HepG2 (cell line): ENCODE results near the gene CSHL1. TPM values are rescaled to one million over a fixed set of nuclear protein-coding genes. Genes with fewer than 3 reads are reported as not detected.

Experiments
- ATAC-seq: fragments of 200-7000 bp; cut with Tn5 transposase; 3 replicates; pipeline ENCODE4 v1.9.1; 2020; ENCODE audit warnings: mild to moderate bottlenecking, moderate library complexity
- BruUV-seq: library from RNA; stranded (reverse); fragments of 400-500 nt; replicated peaks from 2 replicates; lab custom pipeline; 2021; lab: Mats Ljungman, UMichigan
- CTCF ChIA-PET: fragments of 300-600 bp; formaldehyde crosslinking; extraction: SDS; loops from one replicate; lab custom pipeline; 2021; ENCODE audit warnings: low total read pairs, inconsistent platforms, low intra/inter-chr PET ratio; lab: Yijun Ruan, JAX
- POLR2A ChIA-PET: fragments of 350-600 bp; sonication (Branson Sonifier 250); formaldehyde crosslinking; loops from one replicate; lab custom pipeline; 2020; ENCODE audit warnings: antibody characterized with exemption, inconsistent platforms; lab: Yijun Ruan, JAX
- DNase-seq: peaks from one replicate; pipeline ENCODE4 v3.0.0-alpha.2; 2015; ENCODE audit warnings: low spot score
- FAIRE-seq: peaks from 3 replicates; lab custom pipeline; 2011; peaks lifted over from hg19 to GRCh38; lab: Jason Lieb, UNC
- H2AFZ ChIP-seq: one replicate; pipeline ENCODE4 v1.6.1; 2011; ENCODE audit warnings: low read length, inconsistent platforms
- H3K27ac ChIP-seq: fragments of 300-600 bp; 3 replicates; pipeline ENCODE4 v1.8.0; 2011; ENCODE audit warnings: mixed run types, mild to moderate bottlenecking, mixed read lengths, low read length, inconsistent platforms; ENCODE audit not compliant: insufficient read depth; ENCODE audit errors: extremely low read length
- H3K27me3 ChIP-seq, 2 experiments: fragments of 200-600 bp in 1 of 2; 2 replicates in 1 of 2; 3 replicates in 1 of 2; pipeline versions ENCODE4 v1.6.0 to v1.8.0; 2011; ENCODE audit warnings: low read length in 2 of 2, mild to moderate bottlenecking in 2 of 2, moderate library complexity in 2 of 2, inconsistent platforms in 1 of 2; ENCODE audit not compliant: insufficient read depth in 2 of 2, control insufficient read depth in 1 of 2
- H3K36me3 ChIP-seq, 2 experiments: fragments of 200-600 bp in 1 of 2; replicated peaks in 1 of 2; 2 replicates in 1 of 2; 3 replicates in 1 of 2; pipeline versions ENCODE4 v1.5.1 to v1.8.0; 2011; ENCODE audit warnings: low read length in 2 of 2, inconsistent platforms in 1 of 2; ENCODE audit not compliant: insufficient read depth in 2 of 2, control insufficient read depth in 1 of 2
- H3K4me1 ChIP-seq: 2 replicates; pipeline ENCODE4 v1.5.1; 2012; ENCODE audit warnings: low read length, inconsistent platforms; ENCODE audit not compliant: insufficient read depth
- H3K4me2 ChIP-seq: 2 replicates; pipeline ENCODE4 v1.6.0; 2011; ENCODE audit warnings: low read depth, low read length, inconsistent platforms
- H3K4me3 ChIP-seq, 3 experiments: fragments of 200-600 bp in 1 of 3; sonication (generic), shearing (Covaris generic) in 1 of 3; replicated peaks in 1 of 3; 2 replicates each; pipeline ENCODE4 v1.5.1; 2011 to 2016; ENCODE audit warnings: low read length in 3 of 3, inconsistent platforms in 2 of 3, low read depth in 2 of 3, mild to moderate bottlenecking in 2 of 3, control low read depth in 1 of 3, mixed read lengths in 1 of 3; ENCODE audit not compliant: insufficient read depth in 1 of 3
- H3K79me2 ChIP-seq: one replicate; pipeline ENCODE4 v1.6.1; 2011; ENCODE audit warnings: low read length, inconsistent platforms; ENCODE audit not compliant: insufficient read depth
- H3K9ac ChIP-seq: 2 replicates; pipeline ENCODE4 v1.6.0; 2011; ENCODE audit warnings: mild to moderate bottlenecking, low read depth, low read length, inconsistent platforms; ENCODE audit not compliant: insufficient read depth
- H3K9me3 ChIP-seq: 2 replicates; pipeline ENCODE4 v1.5.1; 2012; ENCODE audit warnings: mild to moderate bottlenecking, low read length
- H4K20me1 ChIP-seq: 2 replicates; pipeline ENCODE4 v1.6.0; 2011; ENCODE audit warnings: inconsistent platforms, mild to moderate bottlenecking, low read length, moderate library complexity; ENCODE audit not compliant: insufficient read depth
- NFRKB ChIP-seq: fragments of 450-650 bp; IDR thresholded peaks from 2 replicates; pipeline ENCODE4 v1.6.1; 2017
- NR1H2 ChIP-seq: sonication (generic); formaldehyde crosslinking; IDR thresholded peaks from 2 replicates; pipeline ENCODE4 v1.8.1; 2022; ENCODE audit warnings: low read depth, missing genetic modification reagents, borderline replicate concordance
- RFX5 ChIP-seq: IDR thresholded peaks from 2 replicates; pipeline ENCODE4 v1.6.1; 2011; ENCODE audit warnings: low read depth, low read length, improper control_type of control experiment
- ZSCAN30 ChIP-seq: sonication (generic); formaldehyde crosslinking; IDR thresholded peaks from 2 replicates; pipeline ENCODE4 v1.5.0; 2020; ENCODE audit warnings: mild to moderate bottlenecking, missing genetic modification reagents
- WGBS: methylation state at CpG from one replicate; pipeline ENCODE4 v1.1.6; 2017; ENCODE audit warnings: low lambda C conversion rate; 5-methylcytosine and 5-hydroxymethylcytosine counted together
- in situ Hi-C: cut with HindIII; loops from 2 replicates; pipeline ENCODE4 v1.10.0; 2017; ENCODE audit warnings: low pct_unique_long_range_greater_than_20kb; ENCODE audit not compliant: extremely low pct_ligation_motif_present
- intact Hi-C: fragments of 100-400 bp; cut with micrococcal nuclease; formaldehyde crosslinking; loops from one replicate; pipeline ENCODE4 v1.10.0; 2022; ENCODE audit not compliant: unreplicated experiment
- polyA plus RNA-seq, 8 experiments: library from polyadenylated mRNA; depleted of rRNA in 3 of 8; stranded (reverse) in 7 of 8; unstranded in 1 of 8; fragments of >200 nt; fragmentation: Illumina TruSeq in 4 of 8; extraction: Trizol in 4 of 8; gene quantifications; 2 replicates each; pipeline versions ENCODE4 v1.2.1 to v1.2.3, GENCODE V29; 2011 to 2016; ENCODE audit warnings: low read depth in 4 of 8, missing spikeins in 1 of 8, mixed read lengths in 1 of 8; ENCODE audit not compliant: insufficient read depth in 1 of 8
- total RNA-seq, 5 experiments: library from RNA; depleted of rRNA; stranded (reverse); fragments of >200 nt; fragmentation: Illumina TruSeq; extraction: Trizol; gene quantifications; 2 replicates each; pipeline ENCODE4 v1.2.3, GENCODE V29; 2016; ENCODE audit warnings: low read depth in 1 of 5
- TF ChIP-seq, protein P1 (sequence below): sonication (generic); formaldehyde crosslinking; conservative IDR thresholded peaks from 2 replicates; pipeline ENCODE4 v1.4.0; 2020; ENCODE audit warnings: missing genetic modification reagents
- TF ChIP-seq, protein P2 (sequence below): sonication (generic); formaldehyde crosslinking; IDR thresholded peaks from 2 replicates; pipeline ENCODE4 v1.5.0; 2020; ENCODE audit warnings: missing genetic modification reagents

Gene CSHL1
- total and polyA plus RNA-seq, 2 of the 13 experiments (the other 11 are each of a cell fraction or from before 2014, with no cell fraction given): not detected

DNA sequence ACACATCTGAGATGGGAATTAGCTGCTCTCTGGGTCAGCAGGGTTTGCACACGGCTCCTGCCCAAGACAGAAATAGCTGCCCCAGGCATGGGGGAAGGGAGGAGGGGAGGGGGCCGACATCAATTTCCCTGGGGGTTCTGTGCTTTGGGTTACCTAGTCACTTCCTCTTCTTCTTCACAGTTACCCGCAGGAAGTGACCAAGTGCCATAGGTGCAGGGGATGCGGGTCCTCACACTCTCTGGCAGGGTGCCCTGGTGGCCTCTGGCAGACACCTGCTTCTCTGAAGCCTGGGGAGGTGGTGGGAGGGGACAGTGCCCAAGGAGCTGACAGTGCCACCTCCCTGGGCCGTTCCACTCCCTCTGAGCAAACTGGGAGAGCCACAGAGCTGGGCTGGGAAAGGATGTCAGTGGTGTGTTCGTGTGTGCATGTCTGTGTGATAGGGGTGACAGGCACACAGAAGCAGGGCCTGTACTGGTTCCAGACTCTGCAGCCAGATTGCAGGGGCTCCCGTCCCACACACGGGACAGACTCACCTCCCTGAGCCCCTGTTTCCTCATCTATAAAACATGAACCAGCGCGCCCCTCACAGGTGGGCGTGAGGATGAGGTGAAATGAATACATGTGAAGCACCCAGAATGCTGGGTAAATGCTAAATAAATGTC is 43.5 kb upstream of the CSHL1 start:
- CTCF ChIA-PET: no interaction called here
- Histone ChIP-seq H3K27ac (no peak overlapping the region), H3K4me1 (peaks cover 22% of the 10 kb centered on the region), H3K9ac (no peak overlapping the region), H3K36me3 (no peaks in the 10 kb centered on the region), H3K9me3 (no peaks in the 10 kb centered on the region), H3K4me2 (no peak overlapping the region), H4K20me1 (no peaks in the 10 kb centered on the region), H3K79me2 (no peaks in the 10 kb centered on the region), H2AFZ (no peak overlapping the region), H3K27me3 (peaks cover 19 to 51% of the 10 kb centered on the region in 2 experiments; a peak in 4 of 5 replicates), H3K4me3 (no peak overlapping the region)
- no peak for ATAC-seq
- intact Hi-C loops: no loop called here
- 38% methylated on average over 8 of the region's 11 CpGs for WGBS
- POLR2A ChIA-PET: no interaction called here
- no peak for TF ChIP-seq NFRKB
- no peak for TF ChIP-seq NR1H2
- TF ChIP-seq, protein P1, sequence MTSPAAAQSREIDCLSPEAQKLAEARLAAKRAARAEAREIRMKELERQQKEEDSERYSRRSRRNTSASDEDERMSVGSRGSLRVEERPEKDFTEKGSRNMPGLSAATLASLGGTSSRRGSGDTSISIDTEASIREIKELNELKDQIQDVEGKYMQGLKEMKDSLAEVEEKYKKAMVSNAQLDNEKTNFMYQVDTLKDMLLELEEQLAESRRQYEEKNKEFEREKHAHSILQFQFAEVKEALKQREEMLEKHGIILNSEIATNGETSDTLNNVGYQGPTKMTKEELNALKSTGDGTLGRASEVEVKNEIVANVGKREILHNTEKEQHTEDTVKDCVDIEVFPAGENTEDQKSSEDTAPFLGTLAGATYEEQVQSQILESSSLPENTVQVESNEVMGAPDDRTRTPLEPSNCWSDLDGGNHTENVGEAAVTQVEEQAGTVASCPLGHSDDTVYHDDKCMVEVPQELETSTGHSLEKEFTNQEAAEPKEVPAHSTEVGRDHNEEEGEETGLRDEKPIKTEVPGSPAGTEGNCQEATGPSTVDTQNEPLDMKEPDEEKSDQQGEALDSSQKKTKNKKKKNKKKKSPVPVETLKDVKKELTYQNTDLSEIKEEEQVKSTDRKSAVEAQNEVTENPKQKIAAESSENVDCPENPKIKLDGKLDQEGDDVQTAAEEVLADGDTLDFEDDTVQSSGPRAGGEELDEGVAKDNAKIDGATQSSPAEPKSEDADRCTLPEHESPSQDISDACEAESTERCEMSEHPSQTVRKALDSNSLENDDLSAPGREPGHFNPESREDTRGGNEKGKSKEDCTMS (CRISPR knock-in tag): no peak
- TF ChIP-seq, protein P2, sequence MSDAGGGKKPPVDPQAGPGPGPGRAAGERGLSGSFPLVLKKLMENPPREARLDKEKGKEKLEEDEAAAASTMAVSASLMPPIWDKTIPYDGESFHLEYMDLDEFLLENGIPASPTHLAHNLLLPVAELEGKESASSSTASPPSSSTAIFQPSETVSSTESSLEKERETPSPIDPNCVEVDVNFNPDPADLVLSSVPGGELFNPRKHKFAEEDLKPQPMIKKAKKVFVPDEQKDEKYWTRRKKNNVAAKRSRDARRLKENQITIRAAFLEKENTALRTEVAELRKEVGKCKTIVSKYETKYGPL (CRISPR knock-in tag): no peak
- TF ChIP-seq ZSCAN30: no peak
- no peak for TF ChIP-seq RFX5
- in situ Hi-C loops: no loop called here
- no peak for FAIRE-seq
- no TSS peak for BruUV-seq
- no peak for DNase-seq
